ENCODE data around the gene ARSG. TPM values are rescaled to one million over a fixed set of nuclear protein-coding genes. Genes with fewer than 3 reads are reported as not detected.

Gene ARSG
- polyA plus RNA-seq, 3 donors, result 15.5 to 19.3 (median 19.2) TPM

GRCh38 chr17:68324654-68325336 is 33.5 kb downstream of the ARSG start:
- H3K79me2 ChIP-seq (ENCODE audit: insufficient read depth, low read length), result no peaks in the 10 kb centered on the region
- H3K4me3 ChIP-seq (replicated peaks in 1 of 3; ENCODE audit: low read depth in 2 of 3, low read length in 3 of 3), result no peak overlapping the region
- H3K4me2 ChIP-seq (replicated peaks; ENCODE audit: extremely low read depth, low read length, poor library complexity, severe bottlenecking), result no peak overlapping the region
- no peak overlapping the region for H3K9ac ChIP-seq (ENCODE audit: insufficient read depth, low read length, poor library complexity, severe bottlenecking)
- peaks cover 0 to under 1% of the 10 kb centered on the region in 2 donors for H3K9me3 ChIP-seq (replicated peaks in 1 of 2; ENCODE audit: control insufficient read depth in 1 of 2, insufficient read depth in 1 of 2, low read length in 2 of 2)
- Mint-ChIP-seq H3K27ac (peak overlapping the region in 1 of 7 donors; percentile 76), H3K4me1 (peaks cover 24% of the 10 kb centered on the region), H3K9me3 (peaks cover 0 to 2% (median 0%) of the 10 kb centered on the region in 7 donors), H3K36me3 (peaks cover 12 to 29% of the 10 kb centered on the region in 2 donors), H3K27me3 (ENCODE audit: low read depth in 3 of 3) (peaks cover 0 to 2% (median 0%) of the 10 kb centered on the region in 3 donors), H3K4me3 (no peak overlapping the region)
- no peak for DNase-seq
- intact Hi-C loops (cut with micrococcal nuclease), result no loop called here
- TF ChIP-seq, protein P1, sequence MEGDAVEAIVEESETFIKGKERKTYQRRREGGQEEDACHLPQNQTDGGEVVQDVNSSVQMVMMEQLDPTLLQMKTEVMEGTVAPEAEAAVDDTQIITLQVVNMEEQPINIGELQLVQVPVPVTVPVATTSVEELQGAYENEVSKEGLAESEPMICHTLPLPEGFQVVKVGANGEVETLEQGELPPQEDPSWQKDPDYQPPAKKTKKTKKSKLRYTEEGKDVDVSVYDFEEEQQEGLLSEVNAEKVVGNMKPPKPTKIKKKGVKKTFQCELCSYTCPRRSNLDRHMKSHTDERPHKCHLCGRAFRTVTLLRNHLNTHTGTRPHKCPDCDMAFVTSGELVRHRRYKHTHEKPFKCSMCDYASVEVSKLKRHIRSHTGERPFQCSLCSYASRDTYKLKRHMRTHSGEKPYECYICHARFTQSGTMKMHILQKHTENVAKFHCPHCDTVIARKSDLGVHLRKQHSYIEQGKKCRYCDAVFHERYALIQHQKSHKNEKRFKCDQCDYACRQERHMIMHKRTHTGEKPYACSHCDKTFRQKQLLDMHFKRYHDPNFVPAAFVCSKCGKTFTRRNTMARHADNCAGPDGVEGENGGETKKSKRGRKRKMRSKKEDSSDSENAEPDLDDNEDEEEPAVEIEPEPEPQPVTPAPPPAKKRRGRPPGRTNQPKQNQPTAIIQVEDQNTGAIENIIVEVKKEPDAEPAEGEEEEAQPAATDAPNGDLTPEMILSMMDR (IDR thresholded peaks at IDR 0.05), result no peak
- no peak overlapping the region for H2AFZ ChIP-seq (ENCODE audit: insufficient read depth, low read depth, low read length, poor library complexity, severe bottlenecking)
- 100% methylated on average over 3 of the region's 8 CpGs for WGBS (ENCODE audit: insufficient coverage)
- H3K27ac ChIP-seq (ENCODE audit: low read depth in 1 of 2, low read length in 2 of 2), result no peak overlapping the region
- no peaks in the 10 kb centered on the region for H3K27me3 ChIP-seq (ENCODE audit: control insufficient read depth in 2 of 2, insufficient read depth in 2 of 2, low read length in 2 of 2)
- peaks cover 7% of the 10 kb centered on the region in 2 donors for H3K4me1 ChIP-seq (ENCODE audit: control insufficient read depth in 1 of 2, insufficient read depth in 2 of 2, low read length in 2 of 2)
- no peaks in the 10 kb centered on the region for H3K36me3 ChIP-seq (replicated peaks in 1 of 2; ENCODE audit: control insufficient read depth in 1 of 2, insufficient read depth in 2 of 2, low read length in 2 of 2)
- no peaks in the 10 kb centered on the region for H4K20me1 ChIP-seq (ENCODE audit: insufficient read depth, low read length)

DNA sequence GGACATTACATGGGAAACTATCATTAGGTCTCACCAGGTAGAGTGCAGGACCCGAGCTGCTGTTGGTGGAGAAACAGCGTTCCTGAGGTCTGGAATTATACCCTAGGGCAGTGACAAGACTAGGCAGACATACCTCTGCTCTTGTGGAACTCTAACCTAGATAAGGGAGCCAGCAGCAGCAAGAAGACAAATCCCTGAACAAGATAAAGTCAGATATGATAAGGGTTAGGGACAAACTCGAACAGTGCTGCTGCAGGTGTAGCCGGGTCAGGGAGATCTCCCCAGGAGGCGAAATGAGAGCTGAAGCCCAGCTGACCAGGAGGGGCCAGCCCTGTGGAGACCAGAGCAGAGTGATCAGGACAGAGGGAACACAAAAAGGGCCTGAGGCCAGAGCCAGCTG is 34.7 kb downstream of the ARSG start:
- H3K79me2 ChIP-seq (ENCODE audit: insufficient read depth, low read length), result no peaks in the 10 kb centered on the region
- peaks cover 15% of the 10 kb centered on the region for H3K4me1 Mint-ChIP-seq
- no peaks in the 10 kb centered on the region for H4K20me1 ChIP-seq (ENCODE audit: insufficient read depth, low read length)
- no peak for DNase-seq
- no peak overlapping the region for H3K27ac ChIP-seq (ENCODE audit: low read depth in 1 of 2, low read length in 2 of 2)
- H3K9me3 ChIP-seq (replicated peaks in 1 of 2; ENCODE audit: control insufficient read depth in 1 of 2, insufficient read depth in 1 of 2, low read length in 2 of 2), result peaks cover 0 to 11% of the 10 kb centered on the region in 2 donors
- H2AFZ ChIP-seq (ENCODE audit: insufficient read depth, low read depth, low read length, poor library complexity, severe bottlenecking), result no peak overlapping the region
- peaks cover 0 to 3% (median 0%) of the 10 kb centered on the region in 3 donors for H3K27me3 Mint-ChIP-seq (ENCODE audit: low read depth in 3 of 3)
- H3K36me3 Mint-ChIP-seq, result peaks cover 12 to 26% of the 10 kb centered on the region in 2 donors
- H3K27me3 ChIP-seq (ENCODE audit: control insufficient read depth in 2 of 2, insufficient read depth in 2 of 2, low read length in 2 of 2), result no peaks in the 10 kb centered on the region
- intact Hi-C loops (cut with micrococcal nuclease), result no loop called here
- no peak overlapping the region for H3K9ac ChIP-seq (ENCODE audit: insufficient read depth, low read length, poor library complexity, severe bottlenecking)
- WGBS (ENCODE audit: insufficient coverage), result 84% methylated on average over 5 of the region's 5 CpGs
- no peak overlapping the region for H3K4me3 Mint-ChIP-seq
- peak overlapping the region in 2 of 7 donors; percentile 15 to 83 for H3K27ac Mint-ChIP-seq
- H3K9me3 Mint-ChIP-seq, result peaks cover 8 to 12% (median 10%) of the 10 kb centered on the region in 7 donors
- H3K4me2 ChIP-seq (replicated peaks; ENCODE audit: extremely low read depth, low read length, poor library complexity, severe bottlenecking), result no peak overlapping the region
- H3K4me1 ChIP-seq (ENCODE audit: control insufficient read depth in 1 of 2, insufficient read depth in 2 of 2, low read length in 2 of 2), result no peaks in the 10 kb centered on the region
- H3K36me3 ChIP-seq (replicated peaks in 1 of 2; ENCODE audit: control insufficient read depth in 1 of 2, insufficient read depth in 2 of 2, low read length in 2 of 2), result no peaks in the 10 kb centered on the region
- no peak overlapping the region for H3K4me3 ChIP-seq (replicated peaks in 1 of 3; ENCODE audit: low read depth in 2 of 3, low read length in 3 of 3)
- TF ChIP-seq, protein P1 (IDR thresholded peaks at IDR 0.05), result no peak
